Right renal cortex interstitium (tissue), 3 donors: ENCODE data around the gene TECTB. TPM values are rescaled to one million over a fixed set of nuclear protein-coding genes. Genes with fewer than 3 reads are reported as not detected.
"Not testable (repeated sequence)": the region's sequence is repeated elsewhere in the genome, so short reads cannot be mapped to it uniquely, and the experiment has no call there.

ENCODE experiments used
- DNase-seq, 3 donors: peaks; one replicate each; pipeline ENCODE4 v3.0.0-alpha.2; 2013; ENCODE audit warnings: low read depth in 3 of 3, low spot score in 2 of 3
- polyA plus RNA-seq, 3 donors: library from polyadenylated mRNA; unstranded; fragments of 120-200 nt; gene quantifications; one replicate each; pipeline ENCODE4 v1.2.1, GENCODE V29; 2013; ENCODE audit not compliant: insufficient read length in 3 of 3

The TECTB gene
- polyA plus RNA-seq = not detected

- DNase-seq = no peak
Measured at GRCh38 chr10:112283100-112283499, at the start of gene TECTB. TSS of gene TECTB (plus strand) at chr10:112283400. CDS start at chr10:112283735, 335 bp downstream.

GRCh38 chr10:112235141-112235540, 48.1 kb upstream of the TECTB start:
- DNase-seq = no peak

GRCh38 chr10:112235920-112236319, 47.3 kb upstream of the TECTB start:
- DNase-seq = no peak

GRCh38 chr10:112236486-112236885, 46.7 kb upstream of the TECTB start:
- DNase-seq = no peak

GRCh38 chr10:112239347-112239746, 43.9 kb upstream of the TECTB start:
- DNase-seq = no peak

- no peak for DNase-seq
Measured at GRCh38 chr10:112240441-112240840, 42.8 kb upstream of the TECTB start.

GRCh38 chr10:112241651-112242341, 41.4 kb upstream of the TECTB start:
- DNase-seq = no peak

GRCh38 chr10:112242769-112243168, 40.4 kb upstream of the TECTB start:
- DNase-seq = no peak

- no peak for DNase-seq
Measured at GRCh38 chr10:112243713-112244112, 39.5 kb upstream of the TECTB start.

- no peak for DNase-seq
Measured at GRCh38 chr10:112244197-112244596, 39.0 kb upstream of the TECTB start.

- DNase-seq = no peak
Measured at GRCh38 chr10:112247791-112248190, 35.4 kb upstream of the TECTB start.

GRCh38 chr10:112248584-112249295, 34.5 kb upstream of the TECTB start:
- DNase-seq = no peak

GRCh38 chr10:112249722-112250121, 33.5 kb upstream of the TECTB start:
- no peak for DNase-seq

GRCh38 chr10:112250555-112250954, 32.6 kb upstream of the TECTB start:
- DNase-seq = no peak

GRCh38 chr10:112251238-112251637, 32.0 kb upstream of the TECTB start:
- not testable (repeated sequence) for DNase-seq

- no peak for DNase-seq
Measured at GRCh38 chr10:112258407-112258806, 24.8 kb upstream of the TECTB start.

- no peak for DNase-seq
Measured at GRCh38 chr10:112259688-112260087, 23.5 kb upstream of the TECTB start.

- DNase-seq = no peak
Measured at GRCh38 chr10:112260831-112261230, 22.4 kb upstream of the TECTB start.

- DNase-seq = peak in 2 of 3 donors; percentile 17 to 18
Measured at GRCh38 chr10:112261281-112261822, 21.8 kb upstream of the TECTB start.

GRCh38 chr10:112262546-112262945, 20.7 kb upstream of the TECTB start:
- no peak for DNase-seq

GRCh38 chr10:112265745-112266144, 17.5 kb upstream of the TECTB start:
- DNase-seq = no peak

GRCh38 chr10:112269266-112269665, 13.9 kb upstream of the TECTB start:
- no peak for DNase-seq
